ENCODE results near the gene PTPRD. TPM values are rescaled to one million over a fixed set of nuclear protein-coding genes. Genes with fewer than 3 reads are reported as not detected.

Gene PTPRD
- total RNA-seq, 1 donor from 2014 or later: 532 TPM

DNA sequence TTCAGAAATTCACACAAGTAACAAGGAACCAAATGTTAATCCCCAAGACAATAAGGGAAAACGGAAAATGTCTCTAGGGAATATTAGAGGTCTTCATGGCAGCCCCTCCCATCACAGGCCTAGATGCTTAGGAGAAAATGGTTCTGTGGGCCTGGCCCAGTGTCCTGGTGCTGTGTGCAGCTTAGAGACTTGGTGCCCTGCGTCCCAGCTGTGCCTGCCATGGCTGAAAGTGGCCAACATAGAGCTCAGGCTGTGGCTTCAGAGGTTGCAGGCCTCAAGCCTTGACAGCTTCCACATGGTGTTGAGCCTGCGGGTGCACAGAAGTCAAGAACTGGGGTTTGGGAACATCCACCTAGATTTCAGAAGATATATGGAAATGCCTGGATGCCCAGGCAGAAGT, 942.3 kb downstream of the PTPRD start:
- H3K36me3 Mint-ChIP-seq (ENCODE audit: unreplicated experiment): no peaks in the 10 kb centered on the region

DNA sequence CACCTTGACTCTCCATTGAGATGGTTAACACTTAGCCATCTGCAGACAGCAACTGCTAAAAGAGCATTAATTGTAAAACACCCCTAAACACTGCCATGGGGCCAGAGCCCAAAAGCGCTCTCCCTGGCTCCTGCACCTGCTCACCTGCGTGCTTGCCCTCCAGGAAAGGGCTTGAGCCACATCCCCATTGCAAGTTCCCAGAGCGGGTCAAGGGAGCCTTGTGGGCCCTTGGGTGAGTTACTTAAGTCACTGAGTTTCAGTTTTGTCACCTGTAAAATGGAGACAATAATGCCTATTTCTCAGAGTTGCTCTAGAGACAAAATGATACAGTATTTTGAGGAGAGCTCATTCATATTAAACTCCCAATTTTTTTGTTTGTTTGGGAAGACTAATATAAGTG, 967.8 kb downstream of the PTPRD start:
- Mint-ChIP-seq H3K4me1 (ENCODE audit: low read depth, unreplicated experiment) (no peaks in the 10 kb centered on the region), H3K36me3 (ENCODE audit: unreplicated experiment) (no peaks in the 10 kb centered on the region), H3K9me3 (ENCODE audit: unreplicated experiment) (no peaks in the 10 kb centered on the region), H3K4me3 (ENCODE audit: unreplicated experiment) (no peak overlapping the region), H3K27ac (ENCODE audit: unreplicated experiment) (no peak overlapping the region), H3K27me3 (ENCODE audit: unreplicated experiment) (no peaks in the 10 kb centered on the region)
- DNase-seq: no peak
- TF ChIP-seq, protein P1, sequence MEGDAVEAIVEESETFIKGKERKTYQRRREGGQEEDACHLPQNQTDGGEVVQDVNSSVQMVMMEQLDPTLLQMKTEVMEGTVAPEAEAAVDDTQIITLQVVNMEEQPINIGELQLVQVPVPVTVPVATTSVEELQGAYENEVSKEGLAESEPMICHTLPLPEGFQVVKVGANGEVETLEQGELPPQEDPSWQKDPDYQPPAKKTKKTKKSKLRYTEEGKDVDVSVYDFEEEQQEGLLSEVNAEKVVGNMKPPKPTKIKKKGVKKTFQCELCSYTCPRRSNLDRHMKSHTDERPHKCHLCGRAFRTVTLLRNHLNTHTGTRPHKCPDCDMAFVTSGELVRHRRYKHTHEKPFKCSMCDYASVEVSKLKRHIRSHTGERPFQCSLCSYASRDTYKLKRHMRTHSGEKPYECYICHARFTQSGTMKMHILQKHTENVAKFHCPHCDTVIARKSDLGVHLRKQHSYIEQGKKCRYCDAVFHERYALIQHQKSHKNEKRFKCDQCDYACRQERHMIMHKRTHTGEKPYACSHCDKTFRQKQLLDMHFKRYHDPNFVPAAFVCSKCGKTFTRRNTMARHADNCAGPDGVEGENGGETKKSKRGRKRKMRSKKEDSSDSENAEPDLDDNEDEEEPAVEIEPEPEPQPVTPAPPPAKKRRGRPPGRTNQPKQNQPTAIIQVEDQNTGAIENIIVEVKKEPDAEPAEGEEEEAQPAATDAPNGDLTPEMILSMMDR (IDR thresholded peaks at IDR 0.05; ENCODE audit: partially characterized antibody, unreplicated experiment): no peak

More for the DNA sequence above, 942.3 kb downstream of the PTPRD start:
- TF ChIP-seq, protein P1 (IDR thresholded peaks at IDR 0.05; ENCODE audit: partially characterized antibody, unreplicated experiment): no peak
- Mint-ChIP-seq H3K4me3 (ENCODE audit: unreplicated experiment) (no peak overlapping the region), H3K27ac (ENCODE audit: unreplicated experiment) (no peak overlapping the region), H3K27me3 (ENCODE audit: unreplicated experiment) (no peaks in the 10 kb centered on the region), H3K9me3 (ENCODE audit: unreplicated experiment) (no peaks in the 10 kb centered on the region), H3K4me1 (ENCODE audit: low read depth, unreplicated experiment) (no peaks in the 10 kb centered on the region)
- no peak for DNase-seq

DNA sequence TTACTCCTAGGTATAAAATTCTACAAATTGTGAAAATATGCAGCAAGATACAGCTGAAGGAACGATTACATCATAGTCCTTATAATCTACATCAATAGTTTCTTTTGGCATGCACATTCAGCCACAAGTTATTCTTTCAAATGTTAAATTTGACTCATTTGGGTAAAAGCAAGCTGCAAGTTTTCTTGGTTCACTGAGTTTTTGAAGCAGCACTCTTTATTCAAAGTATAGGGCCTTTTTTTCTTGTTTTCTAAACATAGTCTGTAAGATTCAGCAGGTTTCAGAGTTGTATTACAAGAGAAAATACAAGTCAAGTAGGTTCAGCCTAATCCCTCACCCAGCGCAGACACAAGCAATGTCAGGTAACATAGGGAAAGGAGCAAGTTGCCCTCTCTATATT, 981.5 kb downstream of the PTPRD start:
- Mint-ChIP-seq H3K4me3 (ENCODE audit: unreplicated experiment) (no peak overlapping the region), H3K9me3 (ENCODE audit: unreplicated experiment) (no peaks in the 10 kb centered on the region), H3K4me1 (ENCODE audit: low read depth, unreplicated experiment) (no peaks in the 10 kb centered on the region), H3K36me3 (ENCODE audit: unreplicated experiment) (no peaks in the 10 kb centered on the region), H3K27ac (ENCODE audit: unreplicated experiment) (no peak overlapping the region), H3K27me3 (ENCODE audit: unreplicated experiment) (peaks cover under 1% of the 10 kb centered on the region)
- DNase-seq: no peak
- TF ChIP-seq, protein P1 (IDR thresholded peaks at IDR 0.05; ENCODE audit: partially characterized antibody, unreplicated experiment): no peak

DNA sequence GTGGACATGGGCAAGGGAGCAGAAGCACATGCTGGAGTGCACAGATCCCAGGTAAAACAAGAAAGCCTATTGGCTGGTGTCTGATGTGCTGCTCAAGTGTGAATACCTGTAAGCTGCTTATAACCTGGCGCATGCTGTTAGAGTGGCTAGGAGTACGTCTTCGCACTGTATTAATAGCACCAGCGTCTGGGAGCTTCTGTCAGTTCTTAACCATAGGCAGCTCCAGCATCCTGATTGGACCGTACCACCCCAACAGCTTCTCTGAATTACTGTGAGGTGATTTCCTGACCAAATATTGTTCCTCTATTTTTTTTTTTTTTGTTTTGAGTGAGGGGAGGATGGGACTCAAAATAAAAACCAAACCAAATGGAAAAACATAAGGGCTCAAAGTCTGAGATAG, 987.6 kb downstream of the PTPRD start:
- no peak overlapping the region for H3K4me3 Mint-ChIP-seq (ENCODE audit: unreplicated experiment)
- H3K36me3 Mint-ChIP-seq (ENCODE audit: unreplicated experiment): no peaks in the 10 kb centered on the region
- no peaks in the 10 kb centered on the region for H3K4me1 Mint-ChIP-seq (ENCODE audit: low read depth, unreplicated experiment)
- no peak for DNase-seq
- H3K27me3 Mint-ChIP-seq (ENCODE audit: unreplicated experiment): peaks cover 1% of the 10 kb centered on the region
- TF ChIP-seq, protein P1 (IDR thresholded peaks at IDR 0.05; ENCODE audit: partially characterized antibody, unreplicated experiment): no peak
- H3K9me3 Mint-ChIP-seq (ENCODE audit: unreplicated experiment): peaks cover 5% of the 10 kb centered on the region
- no peak overlapping the region for H3K27ac Mint-ChIP-seq (ENCODE audit: unreplicated experiment)

DNA sequence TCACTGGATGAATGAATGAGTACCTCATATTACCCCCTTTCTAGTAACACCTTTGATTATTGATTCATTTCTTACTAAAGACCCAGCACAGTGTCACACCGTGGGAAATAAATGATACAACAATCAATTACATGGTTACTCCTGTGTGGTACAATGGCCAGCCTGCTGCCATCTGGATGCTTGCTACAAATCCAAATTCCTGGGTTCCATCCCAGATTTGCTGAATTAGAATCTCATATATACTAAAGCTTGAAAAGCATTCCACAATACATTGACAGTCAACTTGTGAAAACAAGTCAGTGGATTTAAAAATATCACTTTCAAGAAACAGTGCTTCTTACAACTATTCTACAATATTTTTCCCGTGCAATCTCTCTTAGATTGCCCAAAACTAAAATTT, 989.3 kb downstream of the PTPRD start:
- DNase-seq: no peak
- Mint-ChIP-seq H3K9me3 (ENCODE audit: unreplicated experiment) (peaks cover 5% of the 10 kb centered on the region), H3K4me1 (ENCODE audit: low read depth, unreplicated experiment) (no peaks in the 10 kb centered on the region), H3K27me3 (ENCODE audit: unreplicated experiment) (peaks cover 1% of the 10 kb centered on the region), H3K27ac (ENCODE audit: unreplicated experiment) (no peak overlapping the region), H3K36me3 (ENCODE audit: unreplicated experiment) (no peaks in the 10 kb centered on the region), H3K4me3 (ENCODE audit: unreplicated experiment) (no peak overlapping the region)
- TF ChIP-seq, protein P1 (IDR thresholded peaks at IDR 0.05; ENCODE audit: partially characterized antibody, unreplicated experiment): no peak
